ENCODE results near the gene SPATA6L. TPM values are rescaled to one million over a fixed set of nuclear protein-coding genes. Genes with fewer than 3 reads are reported as not detected.

Gene SPATA6L
- total and polyA plus RNA-seq, 2 experiments from 2014 or later, result 0.65 to 0.69 TPM

GRCh38 chr9:4566806-4567205 lies 99.5 kb downstream of the SPATA6L start:
- H3K27ac ChIP-seq, result no peak overlapping the region
- no peak overlapping the region for H3K4me3 ChIP-seq
- H3K36me3 ChIP-seq (ENCODE audit: low read depth), result peaks cover 21% of the 10 kb centered on the region; the same call in 1 of the 2 replicates
- no peaks in the 10 kb centered on the region for H4K20me1 ChIP-seq (ENCODE audit: insufficient read depth)
- DNase-seq, result no peak
- H3K9me3 ChIP-seq (ENCODE audit: low read depth), result no peaks in the 10 kb centered on the region
- no peak overlapping the region for H3K9ac ChIP-seq
- 67 to 87% methylated on average over 2 of the region's 2 CpGs for WGBS, 2 experiments (ENCODE audit: low coverage in 1 of 2, low lambda C conversion rate in 2 of 2, missing lambda C conversion rate in 2 of 2)
- no peaks in the 10 kb centered on the region for H3F3A ChIP-seq (ENCODE audit: insufficient read depth)
- no peaks in the 10 kb centered on the region for H3K4me1 ChIP-seq (ENCODE audit: insufficient read depth)
- in situ Hi-C loops (cut with MboI), result no loop called here
- H3K4me2 ChIP-seq (ENCODE audit: unreplicated experiment), result no peak overlapping the region
- no peaks in the 10 kb centered on the region for H3K27me3 ChIP-seq (replicated peaks; ENCODE audit: insufficient read depth)
- no peaks in the 10 kb centered on the region for H3K79me2 ChIP-seq (ENCODE audit: insufficient read depth)
- no peak overlapping the region for H2AFZ ChIP-seq
- H3K9me2 ChIP-seq (ENCODE audit: insufficient read depth), result no peaks in the 10 kb centered on the region
- TF ChIP-seq EZH2phosphoT487 (IDR thresholded peaks at IDR 0.05; ENCODE audit: insufficient read depth, low read depth) (no peak), EZH2 (IDR thresholded peaks at IDR 0.05; ENCODE audit: insufficient read depth, poor library complexity, severe bottlenecking) (no peak)

DNA sequence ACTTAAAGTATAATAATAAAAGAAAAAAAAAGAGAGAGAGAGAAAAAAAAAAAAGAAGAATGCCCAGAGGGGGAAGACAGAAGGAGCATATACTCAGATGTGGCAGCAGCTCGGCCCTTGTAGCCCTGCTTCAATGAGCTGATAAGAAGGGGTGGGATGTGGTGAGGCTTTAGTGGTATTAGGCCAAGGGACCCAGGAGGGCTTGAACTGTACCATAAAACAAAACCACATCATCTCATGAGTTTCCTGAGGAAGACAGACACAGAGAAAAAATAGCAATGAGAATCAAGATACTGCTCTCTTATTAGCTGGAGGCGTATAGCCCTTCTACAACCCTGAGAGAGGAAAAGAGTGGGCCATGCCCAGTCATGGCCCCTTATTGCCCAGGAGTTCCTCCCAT lies 103.2 kb downstream of the SPATA6L start:
- DNase-seq, result no peak
- Histone ChIP-seq H3K36me3 (ENCODE audit: low read depth) (peaks cover 17% of the 10 kb centered on the region; the same call in 1 of the 2 replicates), H4K20me1 (ENCODE audit: insufficient read depth) (no peaks in the 10 kb centered on the region), H3K4me1 (ENCODE audit: insufficient read depth) (no peaks in the 10 kb centered on the region), H3K4me2 (ENCODE audit: unreplicated experiment) (no peak overlapping the region), H3K79me2 (ENCODE audit: insufficient read depth) (no peaks in the 10 kb centered on the region), H3K9ac (no peak overlapping the region), H3K9me2 (ENCODE audit: insufficient read depth) (no peaks in the 10 kb centered on the region), H2AFZ (no peak overlapping the region), H3K4me3 (no peak overlapping the region), H3K9me3 (ENCODE audit: low read depth) (no peaks in the 10 kb centered on the region), H3F3A (ENCODE audit: insufficient read depth) (no peaks in the 10 kb centered on the region), H3K27me3 (replicated peaks; ENCODE audit: insufficient read depth) (no peaks in the 10 kb centered on the region), H3K27ac (no peak overlapping the region)
- in situ Hi-C loops (cut with MboI), result no loop called here
- TF ChIP-seq EZH2 (IDR thresholded peaks at IDR 0.05; ENCODE audit: insufficient read depth, poor library complexity, severe bottlenecking) (no peak), EZH2phosphoT487 (IDR thresholded peaks at IDR 0.05; ENCODE audit: insufficient read depth, low read depth) (no peak)
- WGBS, 2 experiments (ENCODE audit: low coverage in 1 of 2, low lambda C conversion rate in 2 of 2, missing lambda C conversion rate in 2 of 2), result 88 to 90% methylated on average over 2 of the region's 2 CpGs

GRCh38 chr9:4559261-4560182 lies 106.8 kb downstream of the SPATA6L start:
- Histone ChIP-seq H3K79me2 (ENCODE audit: insufficient read depth) (no peaks in the 10 kb centered on the region), H3K27me3 (replicated peaks; ENCODE audit: insufficient read depth) (no peaks in the 10 kb centered on the region), H3F3A (ENCODE audit: insufficient read depth) (no peaks in the 10 kb centered on the region), H4K20me1 (ENCODE audit: insufficient read depth) (no peaks in the 10 kb centered on the region), H2AFZ (no peak overlapping the region), H3K9me2 (ENCODE audit: insufficient read depth) (no peaks in the 10 kb centered on the region), H3K4me1 (ENCODE audit: insufficient read depth) (peaks cover 8% of the 10 kb centered on the region; the same call in 1 of the 2 replicates), H3K9me3 (ENCODE audit: low read depth) (no peaks in the 10 kb centered on the region), H3K4me3 (no peak overlapping the region), H3K36me3 (ENCODE audit: low read depth) (0 out of 2 replicates have a peak, but pooled peaks cover 2% of the 10 kb centered on the region), H3K27ac (no peak overlapping the region), H3K4me2 (ENCODE audit: unreplicated experiment) (no peak overlapping the region), H3K9ac (no peak overlapping the region)
- in situ Hi-C loops (cut with MboI), result no loop called here
- no peak for DNase-seq
- TF ChIP-seq EZH2phosphoT487 (IDR thresholded peaks at IDR 0.05; ENCODE audit: insufficient read depth, low read depth) (no peak), EZH2 (IDR thresholded peaks at IDR 0.05; ENCODE audit: insufficient read depth, poor library complexity, severe bottlenecking) (no peak)
- 88 to 90% methylated on average over 8 of the region's 8 CpGs for WGBS, 2 experiments (ENCODE audit: low coverage in 1 of 2, low lambda C conversion rate in 2 of 2, missing lambda C conversion rate in 2 of 2)

- Histone ChIP-seq H3F3A (ENCODE audit: insufficient read depth) (peaks cover 8% of the 10 kb centered on the region; the same call in 1 of the 2 replicates), H3K4me2 (ENCODE audit: unreplicated experiment) (no peak overlapping the region), H2AFZ (no peak overlapping the region), H3K9ac (no peak overlapping the region), H3K27me3 (replicated peaks; ENCODE audit: insufficient read depth) (no peaks in the 10 kb centered on the region), H4K20me1 (ENCODE audit: insufficient read depth) (no peaks in the 10 kb centered on the region), H3K4me3 (no peak overlapping the region), H3K4me1 (ENCODE audit: insufficient read depth) (peaks cover 14% of the 10 kb centered on the region), H3K27ac (no peak overlapping the region), H3K36me3 (ENCODE audit: low read depth) (no peaks in the 10 kb centered on the region), H3K9me3 (ENCODE audit: low read depth) (no peaks in the 10 kb centered on the region), H3K9me2 (ENCODE audit: insufficient read depth) (no peaks in the 10 kb centered on the region), H3K79me2 (ENCODE audit: insufficient read depth) (no peaks in the 10 kb centered on the region)
- WGBS, 2 experiments (ENCODE audit: low coverage in 1 of 2, low lambda C conversion rate in 2 of 2, missing lambda C conversion rate in 2 of 2), result 50 to 54% methylated on average over 5 of the region's 5 CpGs
- TF ChIP-seq EZH2phosphoT487 (IDR thresholded peaks at IDR 0.05; ENCODE audit: insufficient read depth, low read depth), result no peak
- TF ChIP-seq EZH2 (IDR thresholded peaks at IDR 0.05; ENCODE audit: insufficient read depth, poor library complexity, severe bottlenecking), result no peak
- in situ Hi-C loops (cut with MboI), result no loop called here
- no peak for DNase-seq
Observed at GRCh38 chr9:4558371-4558998, 107.8 kb downstream of the SPATA6L start.
